Stimulated activated CD4-positive, alpha-beta T cell treated with anti-CD3 and anti-CD28 coated beads, Interleukin-2, amount 100 ng/mL, for 4 hours (primary cell): Measurements from ENCODE around the gene THADA.

Experiments
- DNase-seq: peaks from one replicate; pipeline ENCODE4 v3.0.0-alpha.2; 2020; ENCODE audit warnings: low read depth

THADA gene

GRCh38 chr2:43223521-43224001 lies 372.3 kb downstream of the THADA start:
- DNase-seq: no peak

GRCh38 chr2:43222475-43223309 lies 373.1 kb downstream of the THADA start:
- DNase-seq: no peak

- peak; percentile 9 for DNase-seq
Observed at GRCh38 chr2:43221763-43222474, 373.9 kb downstream of the THADA start.

GRCh38 chr2:43221124-43221762 lies 374.6 kb downstream of the THADA start:
- no peak for DNase-seq

- DNase-seq: no peak
Observed at GRCh38 chr2:43220760-43221123, 375.1 kb downstream of the THADA start.

- peak; percentile 31 for DNase-seq
Observed at GRCh38 chr2:43220229-43220751, 375.5 kb downstream of the THADA start.

- DNase-seq: peak; percentile 42
Observed at GRCh38 chr2:43219383-43220228, 376.2 kb downstream of the THADA start.

- DNase-seq: peak; percentile 74
Observed at GRCh38 chr2:43218702-43219382, 377.0 kb downstream of the THADA start.

- no peak for DNase-seq
Observed at GRCh38 chr2:43218155-43218701, 377.6 kb downstream of the THADA start.

- no peak for DNase-seq
Observed at GRCh38 chr2:43217228-43218154, 378.3 kb downstream of the THADA start.

- DNase-seq: no peak
Observed at GRCh38 chr2:43216629-43217028, 379.2 kb downstream of the THADA start.

GRCh38 chr2:43215673-43216255 lies 380.1 kb downstream of the THADA start:
- no peak for DNase-seq

- DNase-seq: no peak
Observed at GRCh38 chr2:43214253-43214652, 381.6 kb downstream of the THADA start.

GRCh38 chr2:43212931-43213330 lies 382.9 kb downstream of the THADA start:
- DNase-seq: no peak

GRCh38 chr2:43212216-43212835 lies 383.5 kb downstream of the THADA start:
- no peak for DNase-seq

- DNase-seq: peak; percentile 46
Observed at GRCh38 chr2:43210467-43211303, 385.2 kb downstream of the THADA start.

- DNase-seq: no peak
Observed at GRCh38 chr2:43210125-43210466, 385.7 kb downstream of the THADA start.

GRCh38 chr2:43209204-43209717 lies 386.6 kb downstream of the THADA start:
- no peak for DNase-seq
